ENCODE results near the gene PRTG.
A peak's percentile ranks its signal among the peaks of the same experiment; 100 is the strongest.

PRTG gene

DNA sequence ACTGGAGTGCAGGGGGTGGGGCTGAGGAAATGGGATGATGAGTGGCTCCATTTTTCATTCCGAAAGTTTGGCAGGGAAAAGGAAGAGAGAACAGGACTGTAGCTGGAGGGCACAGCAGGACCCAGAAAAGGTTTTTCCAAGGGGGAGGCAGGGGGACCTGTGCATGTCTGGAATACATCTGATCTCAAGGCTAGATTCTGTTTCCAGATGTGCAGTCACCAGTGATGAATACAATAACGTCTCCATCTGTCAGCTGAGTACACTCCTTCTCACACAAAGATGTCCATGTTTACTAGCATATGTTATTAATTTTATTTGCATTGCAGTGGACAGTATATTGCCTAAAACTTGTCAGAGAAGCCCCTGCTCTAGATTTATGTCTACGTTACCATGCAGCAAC, 39.9 kb upstream of the PRTG start:
- TF ChIP-seq, protein P1, sequence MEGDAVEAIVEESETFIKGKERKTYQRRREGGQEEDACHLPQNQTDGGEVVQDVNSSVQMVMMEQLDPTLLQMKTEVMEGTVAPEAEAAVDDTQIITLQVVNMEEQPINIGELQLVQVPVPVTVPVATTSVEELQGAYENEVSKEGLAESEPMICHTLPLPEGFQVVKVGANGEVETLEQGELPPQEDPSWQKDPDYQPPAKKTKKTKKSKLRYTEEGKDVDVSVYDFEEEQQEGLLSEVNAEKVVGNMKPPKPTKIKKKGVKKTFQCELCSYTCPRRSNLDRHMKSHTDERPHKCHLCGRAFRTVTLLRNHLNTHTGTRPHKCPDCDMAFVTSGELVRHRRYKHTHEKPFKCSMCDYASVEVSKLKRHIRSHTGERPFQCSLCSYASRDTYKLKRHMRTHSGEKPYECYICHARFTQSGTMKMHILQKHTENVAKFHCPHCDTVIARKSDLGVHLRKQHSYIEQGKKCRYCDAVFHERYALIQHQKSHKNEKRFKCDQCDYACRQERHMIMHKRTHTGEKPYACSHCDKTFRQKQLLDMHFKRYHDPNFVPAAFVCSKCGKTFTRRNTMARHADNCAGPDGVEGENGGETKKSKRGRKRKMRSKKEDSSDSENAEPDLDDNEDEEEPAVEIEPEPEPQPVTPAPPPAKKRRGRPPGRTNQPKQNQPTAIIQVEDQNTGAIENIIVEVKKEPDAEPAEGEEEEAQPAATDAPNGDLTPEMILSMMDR (conservative IDR thresholded peaks at IDR 0.05): no peak
- H3K27ac ChIP-seq: no peak overlapping the region

DNA sequence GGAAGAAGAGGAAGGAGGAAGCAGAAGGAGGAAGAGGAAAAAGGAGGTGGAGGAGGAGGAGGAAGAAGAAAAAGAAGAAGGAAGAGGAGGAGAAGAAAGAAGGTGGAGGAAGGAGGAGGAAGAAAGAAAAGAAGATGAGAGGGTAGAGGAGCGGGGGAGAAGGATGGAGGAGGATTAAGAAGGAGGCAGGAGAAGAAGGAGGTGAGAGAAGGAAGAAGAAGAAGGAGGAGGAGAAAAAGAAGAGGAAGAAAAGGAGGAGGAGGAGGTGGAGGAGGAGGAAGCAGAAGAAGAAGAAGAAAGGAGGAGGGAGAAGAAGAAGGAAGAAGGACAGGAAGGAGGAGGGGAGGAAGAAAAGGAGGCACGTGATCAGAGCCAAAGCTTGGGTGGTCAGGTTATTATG, 37.3 kb upstream of the PRTG start:
- no peak overlapping the region for H3K27ac ChIP-seq
- TF ChIP-seq, protein P1 (conservative IDR thresholded peaks at IDR 0.05): no peak

DNA sequence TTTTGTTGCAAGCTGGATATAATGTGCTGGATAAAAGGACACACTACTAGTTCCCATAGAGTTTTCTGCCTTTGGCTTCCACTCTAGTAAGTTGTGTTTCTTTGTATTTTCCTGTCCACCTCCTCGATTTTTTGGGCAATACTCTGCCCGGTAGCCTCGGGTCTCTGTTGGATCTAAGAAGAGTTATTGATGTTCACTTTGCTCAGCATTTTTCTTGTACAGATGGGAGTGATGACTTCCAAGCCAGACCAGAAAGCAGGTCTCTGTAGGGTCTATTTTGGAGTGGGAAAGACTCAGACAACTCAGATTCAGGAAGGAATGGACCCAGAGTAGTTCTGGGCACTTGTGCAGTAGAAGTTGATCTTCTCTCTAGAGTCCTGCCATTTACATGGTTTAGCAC, 36.0 kb upstream of the PRTG start:
- no peak overlapping the region for H3K27ac ChIP-seq
- TF ChIP-seq, protein P1 (conservative IDR thresholded peaks at IDR 0.05): no peak

DNA sequence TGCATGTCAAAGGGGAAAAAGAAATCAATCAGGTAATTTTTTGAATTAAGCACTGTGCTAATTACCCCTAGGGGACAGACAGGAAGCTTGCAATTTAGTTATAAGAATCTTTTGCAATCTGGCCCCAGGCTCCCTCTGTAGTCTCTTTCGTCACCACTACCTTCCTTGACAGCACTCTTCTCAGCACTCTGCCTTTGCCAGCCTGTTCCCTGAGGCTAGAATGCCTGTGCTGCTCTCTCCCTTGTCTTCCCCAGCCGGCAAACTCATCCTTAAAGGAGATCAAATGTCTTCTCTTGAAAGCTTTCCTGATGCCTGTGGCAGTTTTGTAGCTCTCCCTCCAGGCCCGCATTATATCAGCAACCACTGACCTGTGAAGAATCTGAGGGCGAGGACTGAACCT, 32.4 kb upstream of the PRTG start:
- no peak overlapping the region for H3K27ac ChIP-seq
- TF ChIP-seq, protein P1 (conservative IDR thresholded peaks at IDR 0.05): no peak

DNA sequence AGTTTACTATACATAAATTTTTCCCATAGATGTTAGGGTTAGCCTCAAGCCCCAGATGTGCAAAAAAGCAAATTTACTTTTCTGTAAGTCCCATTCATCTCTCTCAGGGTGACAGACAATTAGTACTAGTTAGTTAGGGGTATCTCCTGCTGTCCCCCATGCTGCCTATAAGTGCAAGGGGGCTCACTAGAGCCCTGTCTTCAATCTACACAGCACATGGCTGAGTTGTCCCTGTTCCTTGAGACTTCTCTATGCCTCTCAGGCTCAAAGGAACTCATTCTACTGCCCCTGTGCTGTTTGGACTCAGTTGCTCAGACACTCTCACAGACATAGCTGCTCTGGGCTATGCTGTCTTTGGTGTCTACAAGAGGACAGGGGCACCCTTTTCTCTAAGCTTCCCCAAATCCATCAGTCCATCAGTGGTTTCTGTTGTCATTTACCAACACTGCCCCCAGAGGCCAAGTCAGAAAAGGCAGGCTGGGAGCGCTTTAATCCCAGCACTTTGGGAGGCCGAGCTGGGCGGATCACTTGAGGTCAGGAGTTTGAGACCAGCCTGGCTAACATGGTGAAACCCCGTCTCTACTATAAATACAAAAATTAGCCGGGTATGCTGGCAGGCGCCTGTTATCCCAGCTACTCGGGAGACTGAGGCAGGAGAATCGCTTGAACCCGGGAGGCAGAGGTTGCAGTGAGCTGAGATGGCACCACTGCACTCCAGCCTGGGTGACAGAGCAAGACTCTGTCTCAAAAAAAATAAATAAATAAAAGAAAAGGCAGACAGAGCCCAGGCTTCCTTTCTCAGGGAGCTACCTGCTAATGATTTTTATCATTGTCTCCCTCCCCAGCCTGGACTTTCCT, 31.4 kb upstream of the PRTG start:
- H3K27ac ChIP-seq: no peak overlapping the region
- TF ChIP-seq, protein P1 (conservative IDR thresholded peaks at IDR 0.05): peak; percentile 71

DNA sequence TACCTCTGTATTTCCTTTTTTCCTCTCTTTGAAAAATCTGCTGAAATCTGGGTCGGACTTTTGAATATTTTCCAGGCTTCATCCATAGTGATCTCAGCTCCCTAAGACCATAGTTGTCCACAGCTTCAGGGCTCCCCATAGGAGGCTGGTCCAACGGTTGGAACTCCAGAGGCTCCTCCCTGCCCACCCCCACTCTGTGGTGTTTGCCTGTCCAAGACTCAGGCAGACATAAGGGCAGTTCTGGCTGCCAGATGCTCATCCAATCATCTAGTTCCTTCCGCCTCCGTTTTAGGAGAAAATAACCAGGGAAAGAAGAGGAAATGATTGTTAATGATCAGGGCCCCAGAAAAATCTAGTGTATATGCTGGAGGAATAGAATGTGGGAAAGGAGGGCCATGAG, 27.9 kb upstream of the PRTG start:
- H3K27ac ChIP-seq: no peak overlapping the region
- TF ChIP-seq, protein P1 (conservative IDR thresholded peaks at IDR 0.05): no peak

DNA sequence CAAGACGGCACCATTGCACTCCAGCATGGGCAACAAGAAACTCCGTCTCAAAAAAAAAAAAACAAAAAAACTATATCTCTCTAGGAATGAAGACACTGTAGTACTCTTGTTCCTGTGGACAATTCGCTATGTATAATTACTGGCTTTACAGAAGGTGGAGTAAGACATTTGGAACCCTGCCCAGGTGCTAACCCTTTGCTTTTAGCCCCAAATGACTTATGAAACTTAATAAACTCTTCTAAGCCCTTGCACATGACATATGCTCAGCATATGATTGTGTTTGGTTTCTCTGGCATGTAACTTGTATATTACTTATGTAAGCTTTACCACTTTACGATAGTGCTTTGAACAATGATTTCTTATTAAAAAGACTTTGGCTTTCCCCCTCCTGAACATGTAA, 27.3 kb upstream of the PRTG start:
- TF ChIP-seq, protein P1 (conservative IDR thresholded peaks at IDR 0.05): no peak
- no peak overlapping the region for H3K27ac ChIP-seq

Measured in VCaP (cell line).